GM21447 (cell line): ENCODE results near the gene GOLGA8K.
"Not testable (repeated sequence)": the region's sequence is repeated elsewhere in the genome, so short reads cannot be mapped to it uniquely, and the experiment has no call there.

Source experiments
- ATAC-seq: cut with Tn5 transposase; IDR thresholded peaks from one replicate; pipeline ENCODE4 v1.9.1; 2021; ENCODE audit not compliant: unreplicated experiment

Gene GOLGA8K, protein sequence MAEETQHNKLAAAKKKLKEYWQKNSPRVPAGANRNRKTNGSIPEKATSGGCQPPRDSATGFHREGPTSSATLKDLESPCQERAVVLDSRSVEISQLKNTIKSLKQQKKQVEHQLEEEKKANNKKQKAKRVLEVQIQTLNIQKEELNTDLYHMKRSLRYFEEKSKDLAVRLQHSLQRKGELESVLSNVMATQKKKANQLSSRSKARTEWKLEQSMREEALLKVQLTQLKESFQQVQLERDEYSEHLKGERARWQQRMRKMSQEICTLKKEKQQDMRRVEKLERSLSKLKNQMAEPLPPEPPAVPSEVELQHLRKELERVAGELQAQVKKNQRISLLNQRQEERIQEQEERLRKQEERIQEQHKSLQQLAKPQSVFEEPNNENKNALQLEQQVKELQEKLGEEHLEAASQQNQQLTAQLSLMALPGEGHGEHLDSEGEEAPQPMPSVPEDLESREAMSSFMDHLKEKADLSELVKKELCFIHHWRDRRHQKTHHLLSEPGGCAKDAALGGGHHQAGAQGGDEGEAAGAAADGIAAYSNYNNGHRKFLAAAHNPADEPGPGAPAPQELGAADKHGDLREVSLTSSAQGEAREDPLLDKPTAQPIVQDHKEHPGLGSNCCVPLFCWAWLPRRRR

DNA sequence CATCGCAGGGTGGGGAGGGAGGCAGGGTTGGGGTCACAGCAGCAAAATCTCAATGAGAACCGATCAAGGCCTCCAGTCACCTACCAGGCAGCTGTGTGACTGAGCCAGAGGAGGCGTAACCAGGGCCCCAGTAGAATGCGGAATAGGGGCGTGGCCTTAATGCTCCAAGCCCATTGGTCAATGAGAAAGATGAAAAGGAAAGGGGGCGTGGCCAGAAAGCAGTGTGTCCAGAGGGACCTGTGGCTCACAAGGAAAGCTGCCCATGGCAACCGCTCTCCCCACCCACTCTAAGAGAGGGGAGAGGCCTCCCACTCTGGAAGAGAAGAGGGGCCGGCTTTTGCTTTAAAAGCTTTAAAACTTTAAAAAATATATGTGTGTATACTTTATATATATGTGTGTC lies at the start of gene GOLGA8K:
TSS of gene GOLGA8K (minus strand) at position 101 of the 400 bp plus-strand sequence. CDS start at position 3, 98 bp downstream.
- not testable (repeated sequence) for ATAC-seq

DNA sequence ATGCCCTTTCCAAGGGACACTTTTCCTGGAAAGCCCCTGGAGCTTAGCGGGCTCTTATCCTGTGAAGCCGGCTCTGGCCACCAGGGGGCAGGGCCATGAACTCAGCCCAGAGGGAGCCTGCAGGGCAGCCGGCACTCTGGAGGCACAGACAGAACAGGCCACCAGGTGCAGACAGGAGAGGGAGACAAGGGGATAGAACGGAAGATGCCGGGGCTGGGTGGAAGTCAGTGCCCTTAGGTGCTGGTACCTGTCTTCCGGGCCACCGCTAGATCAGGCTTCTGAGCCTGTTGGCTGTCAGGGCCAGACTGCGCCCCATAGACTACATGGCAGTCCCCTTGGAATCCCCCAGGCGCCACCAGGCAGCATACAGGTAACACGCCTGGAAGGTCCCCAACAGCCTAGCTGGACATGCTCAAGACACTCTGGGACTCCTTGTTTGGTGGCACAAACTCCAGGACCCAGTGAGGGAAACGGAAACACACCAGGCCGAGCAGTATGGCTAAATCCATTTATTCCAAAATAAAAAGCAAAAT lies 37.4 kb upstream of the GOLGA8K start:
- not testable (repeated sequence) for ATAC-seq

DNA sequence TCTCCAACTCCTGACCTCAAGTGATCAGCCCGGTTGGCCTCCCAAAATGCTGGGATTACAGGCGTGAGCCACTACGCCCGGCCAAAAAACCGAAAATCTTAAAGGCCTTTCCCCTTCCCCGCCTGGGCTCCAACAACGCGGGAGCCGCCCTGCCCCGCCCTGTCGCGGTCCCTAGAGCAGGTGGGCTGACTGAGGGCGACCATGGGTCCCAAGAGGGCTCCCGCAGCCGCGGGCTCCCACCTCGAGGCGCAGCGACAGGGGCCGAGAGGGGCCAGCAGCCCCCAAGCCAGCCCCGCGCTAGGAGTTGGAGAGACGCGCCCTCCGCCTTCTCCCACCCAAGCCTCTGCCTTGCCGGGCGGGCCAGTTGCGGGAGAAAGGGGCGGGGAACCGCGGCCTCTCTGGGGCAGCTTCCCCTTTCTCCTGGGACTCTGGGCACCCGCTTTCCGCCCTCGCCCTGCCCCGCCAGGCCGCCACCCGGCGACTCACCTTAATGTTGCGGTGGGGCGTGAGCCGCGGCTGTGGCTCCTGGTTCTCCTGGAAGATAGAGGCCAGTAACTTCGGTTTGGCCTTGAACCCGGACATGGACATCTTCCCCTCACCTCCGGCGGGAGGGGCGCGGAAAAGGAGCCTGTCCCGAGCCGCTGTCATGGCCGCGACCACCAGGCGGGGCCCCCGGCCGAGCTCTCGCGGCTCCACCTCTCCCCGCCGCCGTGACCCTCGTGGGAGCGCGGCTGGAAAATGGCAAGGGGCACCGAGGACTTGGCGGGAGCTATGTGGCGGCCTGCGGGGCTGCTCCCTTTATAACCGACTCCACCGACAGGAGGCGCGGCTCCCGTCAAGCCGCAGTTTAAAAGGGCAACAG lies 31.2 kb upstream of the GOLGA8K start:
- ATAC-seq: not testable (repeated sequence)

DNA sequence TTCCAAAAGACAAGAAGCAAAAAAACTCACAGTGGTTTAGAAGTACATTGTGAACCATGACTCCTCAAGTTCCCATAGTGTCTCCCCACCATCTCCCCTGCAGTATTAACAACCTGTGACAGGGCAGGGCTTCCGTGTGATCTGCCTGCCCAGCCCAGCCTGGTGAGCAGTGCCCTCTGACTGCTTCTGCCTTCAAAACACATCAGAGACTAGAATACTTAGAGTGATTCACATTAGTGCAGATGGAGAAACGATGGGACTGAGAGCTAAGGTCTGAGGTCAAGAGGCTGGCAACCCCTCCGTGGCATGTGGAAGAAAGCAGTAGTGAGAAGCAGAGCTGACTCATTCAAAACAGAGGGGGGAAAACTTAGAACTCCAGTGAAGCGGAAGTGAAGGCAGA lies 24.5 kb upstream of the GOLGA8K start:
- ATAC-seq: not testable (repeated sequence)

DNA sequence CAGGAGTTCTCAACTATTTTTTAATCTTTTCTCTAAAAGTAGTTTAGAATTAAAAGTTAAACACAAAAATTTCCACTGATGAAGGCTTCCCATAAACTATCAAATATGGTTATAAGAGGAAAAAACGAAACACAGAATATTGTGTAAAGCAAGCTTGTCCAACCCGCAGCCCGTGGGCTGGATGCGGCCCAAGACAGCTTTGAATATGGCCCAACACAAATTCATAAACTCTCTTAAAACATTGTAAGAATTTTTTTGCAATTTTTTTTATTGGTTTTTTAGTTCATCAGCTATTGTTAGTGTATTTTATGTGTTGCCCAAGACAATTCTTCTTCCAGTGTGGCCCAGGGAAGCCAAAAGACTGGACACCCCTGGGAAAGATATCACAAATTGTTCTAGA lies 23.4 kb upstream of the GOLGA8K start:
- not testable (repeated sequence) for ATAC-seq

DNA sequence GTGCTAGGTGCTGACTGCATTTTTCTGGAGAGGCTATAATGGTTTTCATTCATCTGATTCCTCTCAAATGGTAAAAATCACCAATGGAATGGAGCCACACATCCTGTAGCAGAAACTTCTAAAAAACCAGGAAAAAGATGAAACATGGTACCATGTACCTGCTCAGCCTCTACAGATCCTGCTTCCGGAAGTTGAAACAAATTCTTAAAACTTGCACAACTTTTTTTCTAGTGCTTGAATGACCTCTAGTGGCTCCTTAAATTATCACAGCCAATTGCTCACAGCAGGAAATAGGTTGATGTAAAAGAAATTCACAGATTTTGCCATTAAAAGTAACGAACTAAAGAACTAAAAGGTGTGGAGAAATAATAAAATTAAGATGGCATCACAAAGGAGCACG lies 4.8 kb upstream of the GOLGA8K start:
- not testable (repeated sequence) for ATAC-seq

DNA sequence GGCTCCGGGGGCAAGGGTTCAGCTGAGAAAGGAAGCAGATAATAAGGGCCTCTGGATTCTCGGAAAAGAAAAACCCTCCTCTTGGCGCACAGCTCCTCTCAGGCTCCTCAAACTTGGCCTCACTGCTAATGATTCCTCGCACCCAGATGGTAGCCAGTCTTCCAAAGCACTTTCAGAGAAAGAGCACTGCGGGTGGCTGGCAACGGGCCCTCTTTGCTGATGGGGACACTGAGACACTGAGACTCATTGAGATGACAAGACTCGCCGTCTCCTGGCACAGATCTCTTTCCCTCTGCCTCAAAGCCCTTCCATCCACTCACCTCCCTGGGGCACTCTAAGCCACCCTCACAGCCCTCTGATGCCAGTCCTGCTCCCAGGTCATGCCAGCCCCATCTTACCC lies 6.6 kb downstream of the GOLGA8K start:
- ATAC-seq: not testable (repeated sequence)

DNA sequence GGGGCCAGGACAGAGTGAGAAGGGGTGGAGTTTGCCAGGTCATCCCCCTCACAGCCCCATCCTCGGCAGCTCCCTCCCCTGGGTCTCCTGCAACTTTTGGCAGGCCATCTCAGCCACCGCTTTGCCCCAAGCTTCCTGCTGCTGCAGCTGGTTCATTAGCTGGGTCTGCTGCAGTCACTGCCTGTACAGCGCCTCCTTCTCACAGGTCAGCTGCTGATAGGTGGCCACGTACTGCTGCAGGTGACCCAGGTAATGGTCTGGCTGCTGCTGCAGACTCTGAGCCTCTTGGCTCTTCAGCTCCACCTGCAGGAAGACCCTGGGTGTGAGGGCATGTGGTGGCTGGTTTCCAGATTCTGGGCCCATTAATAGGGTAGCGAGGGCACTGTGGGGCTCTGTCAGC lies 8.3 kb downstream of the GOLGA8K start:
- not testable (repeated sequence) for ATAC-seq

DNA sequence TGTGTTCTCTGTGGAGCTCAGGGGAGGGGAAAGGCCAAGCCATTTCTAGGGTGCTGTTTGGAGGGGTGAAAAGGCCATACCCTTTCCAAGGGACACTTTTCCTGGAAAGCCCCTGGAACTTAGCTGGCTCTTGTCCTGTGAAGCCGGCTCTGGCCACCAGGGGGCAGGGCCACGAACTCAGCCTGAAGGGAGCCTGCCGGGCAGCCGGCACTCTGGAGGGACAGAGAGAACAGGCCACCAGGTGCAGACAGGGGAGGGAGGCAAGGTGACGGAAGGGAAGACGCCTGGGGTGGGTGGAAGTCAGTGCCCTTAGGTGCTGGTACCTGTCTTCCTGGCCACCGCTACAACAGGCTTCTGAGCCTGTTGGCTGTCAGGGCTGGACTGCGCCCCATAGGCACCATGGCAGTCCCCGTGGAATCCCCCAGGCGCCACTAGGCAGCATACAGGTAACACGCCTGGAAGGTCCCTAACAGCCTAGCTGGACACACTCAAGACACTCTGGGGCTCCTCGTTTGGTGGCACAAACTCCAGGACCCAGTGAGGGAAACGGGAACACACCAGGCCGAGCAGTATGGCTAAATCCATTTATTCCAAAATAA lies 14.9 kb downstream of the GOLGA8K start:
- not testable (repeated sequence) for ATAC-seq

DNA sequence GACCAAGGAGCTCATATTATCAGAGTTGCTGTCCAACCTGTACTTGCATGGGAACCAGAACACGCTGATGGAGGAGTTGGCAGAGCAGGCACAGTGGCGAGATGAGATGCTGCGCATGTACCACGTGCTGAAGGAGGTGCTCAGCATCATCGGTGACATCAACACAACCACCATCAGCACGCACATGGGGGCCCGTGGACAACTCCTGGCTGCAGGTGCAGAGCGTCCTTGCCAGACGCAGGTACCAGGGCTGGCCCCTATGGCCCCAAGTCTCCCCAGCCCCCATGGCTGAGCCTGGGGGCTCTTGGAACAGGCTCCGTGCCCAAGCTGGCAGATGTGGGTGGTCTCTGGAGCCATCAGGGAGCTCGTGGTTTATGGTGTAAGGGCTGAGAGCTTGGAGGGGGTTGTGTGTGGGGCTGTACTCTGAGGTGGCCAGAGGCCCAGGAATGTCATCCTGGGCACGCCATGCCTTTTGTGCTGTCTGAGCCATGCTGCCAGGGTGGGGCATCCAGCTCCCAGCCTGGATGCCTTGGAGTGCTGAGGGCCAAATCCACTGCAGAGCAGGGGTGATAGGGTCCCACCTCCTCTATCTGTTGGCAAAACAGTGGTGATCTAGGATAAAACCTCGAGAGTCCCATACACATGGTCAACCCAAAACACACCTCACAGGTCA lies 17.1 kb downstream of the GOLGA8K start:
- not testable (repeated sequence) for ATAC-seq

DNA sequence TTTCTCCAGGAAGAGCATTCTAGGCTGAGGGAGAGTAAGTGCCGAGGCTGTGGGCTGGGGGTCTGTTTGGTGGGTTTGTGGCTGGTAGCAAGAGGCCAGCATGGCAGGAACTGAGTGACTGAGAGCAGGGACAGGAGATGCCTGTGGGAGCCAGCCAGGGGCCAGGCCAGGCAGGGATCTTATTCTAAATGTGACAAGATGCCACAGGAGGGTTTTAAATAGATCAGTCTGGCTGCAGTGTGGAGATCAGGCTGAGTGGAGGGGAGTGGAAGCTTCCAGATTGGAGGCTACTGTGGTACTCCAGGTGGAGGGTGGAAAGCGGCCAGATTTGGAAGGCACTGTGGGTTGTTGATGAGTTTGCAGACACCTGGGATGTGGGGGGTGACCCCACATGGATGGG lies 28.9 kb downstream of the GOLGA8K start:
- not testable (repeated sequence) for ATAC-seq

DNA sequence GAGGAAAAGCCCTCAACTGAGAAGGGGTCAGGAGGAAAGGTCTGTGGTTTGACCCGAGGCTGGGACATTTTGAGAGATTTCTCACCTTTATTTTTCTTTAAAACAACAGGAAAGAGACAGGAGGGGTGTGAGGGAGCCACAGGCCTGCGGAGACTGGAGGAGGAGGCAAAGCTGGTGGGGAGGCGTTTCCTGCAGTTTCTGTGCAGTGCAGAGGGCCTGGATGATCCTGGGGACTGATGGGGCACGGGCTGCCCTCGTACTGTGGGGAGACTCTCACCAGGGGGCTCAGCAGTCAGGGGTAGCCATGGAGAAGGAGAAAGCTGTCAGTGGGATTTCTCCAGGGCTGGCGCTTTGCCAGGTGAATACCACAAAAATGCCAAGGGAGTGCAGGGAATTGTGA lies 29.4 kb downstream of the GOLGA8K start:
- not testable (repeated sequence) for ATAC-seq

DNA sequence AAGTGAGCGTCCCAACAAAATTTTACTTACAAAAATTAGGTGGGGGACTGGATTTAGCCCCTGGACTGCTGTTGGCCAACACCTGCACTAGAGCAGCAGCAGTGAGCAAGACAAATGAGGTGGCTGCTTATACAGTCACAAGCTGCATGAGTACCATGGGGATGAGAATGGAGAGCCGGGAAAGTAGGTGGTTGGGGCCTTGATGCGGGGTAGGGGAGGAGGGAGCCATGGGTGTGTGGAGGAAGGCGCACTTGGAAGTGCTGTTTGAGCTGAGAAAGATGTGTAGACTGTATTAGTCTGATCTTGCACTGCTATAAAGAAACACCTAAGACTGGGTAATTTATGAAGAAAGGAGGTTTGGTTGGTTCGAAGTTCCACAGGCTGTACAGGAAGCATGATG lies 31.0 kb downstream of the GOLGA8K start:
- ATAC-seq: not testable (repeated sequence)

DNA sequence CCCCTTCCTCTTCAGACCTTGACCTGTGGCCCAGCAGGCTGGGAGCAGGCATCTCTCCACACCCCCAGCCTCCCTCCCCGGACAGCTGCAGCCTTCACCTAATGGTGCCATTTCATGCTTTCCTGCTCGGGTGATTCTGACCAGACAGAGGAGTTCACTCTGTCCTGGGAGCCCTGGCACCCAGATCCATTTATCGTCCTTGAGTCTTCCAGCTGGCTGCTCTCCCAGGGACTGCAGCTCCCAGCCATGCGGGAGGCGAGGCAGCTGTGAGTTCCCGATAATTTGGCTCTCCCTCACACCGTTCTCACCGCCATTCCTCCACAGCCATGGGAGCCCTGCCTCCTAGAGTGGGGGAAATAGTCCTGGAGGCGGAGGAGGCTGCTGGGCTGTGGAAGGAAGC lies 32.6 kb downstream of the GOLGA8K start:
- not testable (repeated sequence) for ATAC-seq

DNA sequence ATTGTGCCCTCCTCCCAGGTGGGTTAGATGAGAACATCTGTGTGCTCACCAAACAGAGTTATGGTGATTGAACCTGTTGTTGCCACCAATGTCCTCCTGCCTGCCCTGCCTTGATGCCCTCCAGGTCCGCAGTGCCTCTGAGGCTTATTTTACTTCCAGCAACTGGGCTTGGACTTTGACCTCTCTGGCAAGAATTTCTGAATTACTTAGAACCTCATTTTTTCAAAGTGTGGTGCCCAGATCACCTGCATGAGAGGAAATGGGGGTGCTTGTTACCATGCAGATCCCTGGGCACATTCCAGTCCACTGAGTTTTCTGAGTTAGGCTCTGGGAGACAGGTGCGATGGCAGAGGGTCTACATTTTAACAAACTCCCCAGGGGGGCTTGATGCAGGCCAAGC lies 33.0 kb downstream of the GOLGA8K start:
- not testable (repeated sequence) for ATAC-seq

DNA sequence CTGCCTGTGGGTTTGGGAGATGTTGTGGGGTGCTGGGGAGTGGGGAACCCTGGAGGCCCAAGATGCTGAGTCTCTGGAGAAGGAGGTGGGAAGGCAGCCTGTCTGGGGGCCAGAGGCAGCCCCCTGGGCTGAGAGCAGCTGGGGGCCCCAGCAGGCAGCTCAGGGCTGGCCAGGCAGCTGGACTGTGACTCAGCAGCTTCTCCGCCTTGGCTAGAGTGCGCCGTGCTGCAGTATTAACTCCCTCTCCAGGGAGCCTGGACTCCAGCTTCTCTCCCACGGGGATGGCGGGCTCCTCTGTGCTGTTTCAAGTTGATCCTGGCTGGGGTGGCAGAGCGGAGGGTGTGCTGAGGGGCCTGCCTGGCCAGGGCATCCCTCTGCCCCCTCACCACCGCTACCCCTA lies 36.6 kb downstream of the GOLGA8K start:
- ATAC-seq: not testable (repeated sequence)

DNA sequence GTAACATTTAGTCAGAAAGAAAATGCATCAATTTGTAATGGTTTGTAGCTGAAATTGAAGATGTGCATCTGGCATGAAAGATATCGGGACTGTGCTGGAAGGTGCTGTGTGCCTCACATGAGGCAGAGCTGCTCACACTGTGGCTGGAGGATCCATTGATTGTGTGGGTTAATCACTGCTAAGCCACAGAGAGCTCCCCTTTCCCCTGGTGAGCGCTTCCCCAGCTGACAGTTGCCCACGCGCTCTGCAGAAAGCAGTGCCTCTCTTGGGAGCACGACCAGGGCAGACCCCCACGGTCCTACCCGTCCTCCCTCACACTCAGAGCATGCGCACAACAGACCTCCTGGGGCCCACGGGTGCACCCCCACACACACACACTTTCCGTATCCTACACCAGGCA lies 37.1 kb downstream of the GOLGA8K start:
- not testable (repeated sequence) for ATAC-seq

DNA sequence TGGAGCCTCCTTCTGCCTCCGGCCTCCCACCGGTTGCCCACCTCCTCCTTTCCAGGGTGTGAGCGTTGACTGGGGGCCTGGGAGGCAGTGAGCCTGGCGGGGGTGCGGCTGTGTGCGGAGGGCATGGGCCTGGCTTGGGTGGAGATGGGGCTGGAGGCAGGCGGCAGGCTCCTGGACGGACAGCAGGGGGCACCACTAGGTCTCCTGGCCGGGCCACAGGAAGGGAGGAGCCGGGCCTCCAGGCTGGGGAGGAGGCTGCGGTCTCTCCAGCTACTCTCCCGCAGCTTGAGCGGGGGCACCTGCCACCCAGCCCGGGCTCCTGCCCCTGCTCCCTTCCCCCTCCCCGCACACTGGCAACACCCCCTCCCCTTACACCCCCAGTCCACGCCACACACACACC lies 38.1 kb downstream of the GOLGA8K start:
- ATAC-seq: not testable (repeated sequence)

DNA sequence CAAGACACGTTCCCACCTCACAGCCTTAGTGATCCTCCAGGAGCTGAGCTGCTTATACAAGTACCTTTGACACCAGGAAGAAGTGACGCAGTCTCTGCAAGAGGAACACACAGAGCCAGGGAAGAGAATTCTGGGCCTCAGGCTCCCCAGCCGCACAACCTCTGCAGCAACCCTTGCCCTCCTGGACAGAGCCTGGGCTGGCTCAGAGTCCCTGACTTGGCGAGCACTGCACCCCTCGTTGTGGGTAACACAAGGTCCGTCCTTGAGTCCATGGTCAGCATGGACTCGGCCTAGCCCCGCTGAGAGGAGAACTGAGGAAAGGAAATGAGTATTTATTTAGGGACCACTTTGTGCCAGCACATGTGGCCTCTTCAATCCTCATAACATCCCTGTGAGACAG lies 39.6 kb downstream of the GOLGA8K start:
- not testable (repeated sequence) for ATAC-seq

DNA sequence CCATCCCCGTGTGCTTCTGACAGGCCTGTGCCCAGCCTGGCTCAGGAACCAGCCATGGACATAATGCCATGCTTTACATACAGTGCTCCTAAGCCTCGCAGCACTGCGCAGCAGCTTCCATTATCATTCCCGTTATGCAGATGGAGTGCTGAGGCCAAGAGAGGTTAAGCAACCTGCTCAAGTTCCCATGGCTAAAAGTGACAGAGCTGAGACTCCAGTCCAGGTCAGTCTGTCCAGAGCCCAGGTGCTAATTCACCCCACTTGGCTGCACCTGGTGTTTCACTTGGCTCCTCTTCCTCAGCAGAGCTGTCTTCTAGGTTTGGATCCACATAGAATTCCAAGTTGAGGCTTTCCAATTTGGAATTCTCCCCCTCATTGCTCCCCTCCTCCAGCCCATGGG lies 41.4 kb downstream of the GOLGA8K start:
- ATAC-seq: not testable (repeated sequence)
